COR-L47 (cell line): Measurements from ENCODE around the gene ENO3.

Source experiments
- DNase-seq: peaks from one replicate; lab custom pipeline; 2025; lab: John Stamatoyannopoulos, UW

The ENO3 gene

GRCh38 chr17:4973256-4974114 is 22.6 kb downstream of the ENO3 start:
- no peak for DNase-seq

DNA sequence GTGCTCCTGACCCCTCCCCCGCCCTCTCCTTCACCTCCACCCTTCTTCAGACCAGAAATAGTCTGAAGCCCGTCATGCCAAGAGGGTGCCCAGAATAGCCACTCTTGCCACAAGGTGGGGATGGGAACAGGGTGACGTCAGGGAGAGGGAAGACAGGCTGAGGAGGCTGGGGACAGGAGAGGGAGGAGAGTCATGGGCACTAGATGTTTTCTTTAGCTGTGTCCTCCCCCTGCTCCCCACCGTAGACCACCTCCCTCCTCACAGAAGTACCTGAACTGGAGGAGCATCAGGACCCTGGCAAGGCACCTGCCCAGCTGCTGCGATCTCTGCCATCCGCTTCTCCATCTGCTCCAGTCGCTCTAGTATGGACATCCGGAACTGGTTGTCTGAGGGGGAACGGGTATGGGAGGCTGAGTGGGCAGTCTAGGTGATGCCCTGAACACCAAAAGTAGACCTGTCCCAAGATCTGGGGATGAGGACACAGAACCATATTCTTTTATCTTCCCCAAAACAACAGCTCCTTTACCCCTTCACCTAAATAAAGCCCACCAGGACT is 23.3 kb downstream of the ENO3 start:
- DNase-seq: no peak

- no peak for DNase-seq
These were observed 27.8 kb downstream of the ENO3 start for GRCh38 chr17:4978726-4979125.

DNA sequence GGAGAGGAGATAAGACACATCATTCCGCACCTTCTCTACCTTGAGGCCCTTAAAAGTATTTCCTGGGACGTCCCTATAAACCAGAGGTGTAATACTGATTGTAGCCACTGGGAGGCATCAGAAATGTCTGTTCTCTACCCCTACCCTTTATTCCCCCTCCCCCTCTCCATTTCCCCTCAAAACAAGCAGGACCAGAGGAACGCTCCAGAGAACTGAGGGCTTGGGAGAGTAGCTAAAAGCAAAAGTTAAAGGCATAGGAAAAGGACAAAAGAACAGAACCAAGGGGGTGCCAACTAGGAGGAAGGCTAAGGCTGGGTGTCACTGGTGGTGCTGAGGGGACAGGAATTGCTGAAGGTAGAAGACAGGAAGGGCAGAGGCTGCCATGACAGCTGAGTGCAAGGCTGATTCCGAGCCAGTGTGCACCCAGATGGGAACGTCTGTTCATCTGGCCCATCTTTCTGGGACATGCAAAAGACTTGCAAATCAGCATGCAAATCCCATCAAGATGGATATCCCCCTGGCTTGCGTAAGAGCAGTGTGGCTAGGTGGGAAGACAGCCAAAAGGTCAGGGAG is 29.8 kb downstream of the ENO3 start:
- no peak for DNase-seq

- no peak for DNase-seq
These were observed 31.4 kb downstream of the ENO3 start for GRCh38 chr17:4982305-4982704.

- no peak for DNase-seq
These were observed 35.5 kb downstream of the ENO3 start for GRCh38 chr17:4986403-4986802.

GRCh38 chr17:4986951-4987766 is 36.2 kb downstream of the ENO3 start, which contains the start of gene CAMTA2:
CAMTA2 (minus strand) TSS chr17:4987675; CDS start chr17:4986222, 1,453 bp downstream.
- peak; percentile 64 for DNase-seq

- no peak for DNase-seq
These were observed 37.0 kb downstream of the ENO3 start for GRCh38 chr17:4987767-4988567.

- no peak for DNase-seq
These were observed 43.2 kb downstream of the ENO3 start for GRCh38 chr17:4994081-4994595.

GRCh38 chr17:4997302-4998026 is 46.5 kb downstream of the ENO3 start, which contains the start of the genes INCA1 and KIF1C:
INCA1 (minus strand) TSS chr17:4997522; CDS start chr17:4994437, 3,085 bp downstream.
KIF1C (plus strand) TSS chr17:4997950; CDS start chr17:5000247, 2,297 bp downstream.
- DNase-seq: peak; percentile 72

DNA sequence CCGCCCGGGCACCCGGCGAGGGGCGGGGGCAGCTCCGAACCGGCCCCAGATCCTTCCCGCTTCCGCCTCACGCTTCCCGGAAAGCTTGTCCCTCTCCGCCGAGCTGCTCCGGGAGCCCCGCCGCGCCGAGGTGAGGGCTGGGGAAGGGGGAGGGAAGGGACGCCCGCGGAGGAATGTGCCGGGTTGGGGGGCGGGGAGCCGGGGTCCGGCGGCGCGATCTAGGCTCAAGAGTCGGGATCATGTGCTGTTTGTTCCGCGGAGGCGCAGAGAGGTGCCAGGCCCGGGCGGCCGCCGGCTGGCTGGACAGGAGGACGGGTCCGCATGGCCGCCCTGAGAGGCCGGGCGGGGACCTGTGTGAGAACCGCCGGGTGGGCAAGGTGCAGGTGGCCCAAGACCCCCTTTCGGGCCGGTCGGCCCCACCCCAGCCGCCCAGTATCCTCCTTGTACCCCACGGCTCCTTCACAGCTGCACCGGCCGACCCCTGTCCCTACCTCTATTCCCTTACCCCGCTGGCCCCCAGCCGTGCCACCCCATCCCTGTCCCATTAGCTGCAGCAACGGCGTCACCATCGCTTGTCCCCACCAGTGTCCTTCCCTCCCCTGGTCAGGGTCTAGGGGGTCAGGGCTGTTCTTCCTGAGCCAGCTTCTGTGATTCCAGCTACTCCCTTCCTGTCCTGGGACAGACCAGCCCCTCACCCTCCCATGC is 47.3 kb downstream of the ENO3 start:
- DNase-seq: no peak

DNA sequence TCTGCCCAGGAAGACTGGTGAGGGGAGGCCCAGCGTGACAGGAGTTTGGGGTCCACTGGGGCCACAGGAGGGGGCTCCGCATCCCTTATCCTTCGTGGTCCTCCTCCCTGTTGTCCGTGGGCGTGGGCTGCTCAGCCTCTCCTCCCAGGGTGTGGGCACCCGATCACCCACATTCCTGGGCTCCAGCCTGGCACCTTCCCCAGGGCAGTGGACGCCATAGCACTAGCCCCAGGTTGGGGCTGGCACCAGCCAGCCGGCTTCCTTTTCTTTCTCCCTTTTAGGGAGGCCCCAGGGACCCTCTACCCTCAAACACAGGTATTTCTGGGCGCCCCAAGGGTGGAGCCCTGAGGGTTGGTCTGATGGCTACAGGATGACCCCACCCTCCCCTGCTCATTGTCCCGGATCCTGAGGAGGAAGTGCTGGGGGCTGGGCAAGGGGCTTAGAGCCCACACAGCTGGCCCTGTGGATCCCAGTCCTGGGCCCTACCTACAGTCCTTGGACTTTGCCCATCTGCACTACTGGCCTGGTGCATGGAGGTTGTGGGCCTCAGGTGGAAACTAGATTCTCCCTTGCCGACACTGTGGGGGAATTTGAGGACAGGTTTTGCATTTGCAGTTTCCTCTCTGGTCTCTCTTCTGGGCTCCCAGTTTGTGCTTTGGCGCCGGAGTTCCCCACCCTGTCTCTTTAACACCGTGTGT is 48.0 kb downstream of the ENO3 start:
- DNase-seq: no peak

- DNase-seq: no peak
These were observed 48.6 kb downstream of the ENO3 start for GRCh38 chr17:4999430-5000093.

GRCh38 chr17:5000237-5000639 is 49.3 kb downstream of the ENO3 start:
- DNase-seq: no peak

GRCh38 chr17:5002121-5002788 is 51.3 kb downstream of the ENO3 start:
- no peak for DNase-seq

GRCh38 chr17:5003214-5003867 is 52.4 kb downstream of the ENO3 start:
- DNase-seq: no peak
